ENCODE results near the gene C21orf58. TPM values are rescaled to one million over a fixed set of nuclear protein-coding genes. Genes with fewer than 3 reads are reported as not detected.
A peak's percentile ranks its signal among the peaks of the same experiment; 100 is the strongest.

C21orf58 gene
- total RNA-seq, 1 donor from 2014 or later = 0.53 TPM

DNA sequence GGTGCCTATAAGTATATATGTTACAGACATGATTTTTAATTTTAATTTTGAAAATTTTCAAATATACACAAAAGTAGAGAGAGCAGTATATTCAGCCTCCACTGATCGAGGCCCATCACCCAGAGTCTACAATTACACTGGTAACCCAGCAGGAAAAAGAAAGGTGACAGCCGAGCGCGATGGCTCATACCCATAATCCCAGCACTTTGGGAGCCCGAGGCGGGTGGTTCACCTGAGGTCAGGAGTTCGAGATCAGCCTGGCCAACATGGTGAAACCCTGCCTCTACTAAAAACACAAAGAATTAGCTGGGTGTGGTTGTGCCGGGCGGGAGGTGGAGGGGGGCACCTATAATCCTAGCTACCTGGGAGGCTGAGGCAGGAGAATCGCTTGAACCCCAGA lies 36.1 kb downstream of the C21orf58 start:
- Histone ChIP-seq H3K36me3 (ENCODE audit: control insufficient read depth, insufficient read depth, low read length) (peaks cover 7% of the 10 kb centered on the region), H3K4me3 (ENCODE audit: low read depth, low read length) (no peak overlapping the region), H3K27me3 (ENCODE audit: control insufficient read depth, insufficient read depth, low read length) (no peaks in the 10 kb centered on the region)
- no peak for FAIRE-seq
- TF ChIP-seq CTCF (IDR thresholded peaks at IDR 0.05; ENCODE audit: insufficient read depth, low read length, severe bottlenecking) = no peak
- DNase-seq (ENCODE audit: low read depth) = no peak

GRCh38 chr21:46286648-46287002 lies 37.0 kb downstream of the C21orf58 start:
- no peak for DNase-seq (ENCODE audit: low read depth)
- H3K36me3 ChIP-seq (ENCODE audit: control insufficient read depth, insufficient read depth, low read length) = peaks cover 4% of the 10 kb centered on the region
- peak overlapping the region; percentile 78 for H3K4me3 ChIP-seq (ENCODE audit: low read depth, low read length)
- H3K27me3 ChIP-seq (ENCODE audit: control insufficient read depth, insufficient read depth, low read length) = no peaks in the 10 kb centered on the region
- TF ChIP-seq CTCF (IDR thresholded peaks at IDR 0.05; ENCODE audit: insufficient read depth, low read length, severe bottlenecking) = no peak
- no peak for FAIRE-seq

GRCh38 chr21:46285761-46286647 lies 37.7 kb downstream of the C21orf58 start, which contains the start of gene YBEY:
Gene YBEY, plus strand, starts transcription at chr21:46286342. Its CDS starts 572 bp downstream, at chr21:46286914.
- peak; percentile 58 for TF ChIP-seq CTCF (IDR thresholded peaks at IDR 0.05; ENCODE audit: insufficient read depth, low read length, severe bottlenecking)
- Histone ChIP-seq H3K4me3 (ENCODE audit: low read depth, low read length) (peak within 1 kb of the TSS; percentile 78), H3K27me3 (ENCODE audit: control insufficient read depth, insufficient read depth, low read length) (no peaks in the 10 kb centered on the region), H3K36me3 (ENCODE audit: control insufficient read depth, insufficient read depth, low read length) (peaks cover 4% of the 10 kb centered on the region)
- DNase-seq (ENCODE audit: low read depth) = peak; percentile 70
- no peak for FAIRE-seq

DNA sequence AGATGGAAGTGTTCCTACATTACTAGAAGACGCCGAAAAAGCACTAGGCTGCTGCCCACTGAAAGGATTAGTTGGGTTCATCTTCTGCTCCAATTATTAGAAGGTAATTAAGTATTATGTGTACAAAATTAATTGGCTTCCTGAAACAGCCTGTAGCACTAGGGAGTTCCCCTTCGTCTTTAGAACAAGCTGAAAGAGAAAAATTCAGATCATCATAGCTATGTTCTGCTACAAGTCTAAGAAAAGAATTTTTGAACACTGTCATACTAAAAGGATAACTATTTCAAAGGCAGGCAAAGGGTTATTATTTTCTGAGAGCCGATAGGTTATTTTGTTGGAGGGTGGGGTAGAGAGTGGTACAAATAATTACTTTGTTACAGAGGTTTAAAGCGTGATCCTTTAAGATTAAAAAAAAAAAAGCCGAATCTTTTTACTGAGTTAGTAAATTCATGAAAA lies 38.4 kb downstream of the C21orf58 start, which contains the start of gene MCM3AP:
MCM3AP (minus strand) TSS at position 406 of the 456 bp plus-strand sequence; CDS start at position 81, 325 bp downstream.
- DNase-seq (ENCODE audit: low read depth) = no peak
- TF ChIP-seq CTCF (IDR thresholded peaks at IDR 0.05; ENCODE audit: insufficient read depth, low read length, severe bottlenecking) = no peak
- Histone ChIP-seq H3K4me3 (ENCODE audit: low read depth, low read length) (peak within 1 kb of the TSS; percentile 78), H3K27me3 (ENCODE audit: control insufficient read depth, insufficient read depth, low read length) (no peaks in the 10 kb centered on the region), H3K36me3 (ENCODE audit: control insufficient read depth, insufficient read depth, low read length) (peaks cover 7% of the 10 kb centered on the region)
- FAIRE-seq = no peak

- DNase-seq (ENCODE audit: low read depth) (no peak), FAIRE-seq (no peak)
- Histone ChIP-seq H3K36me3 (ENCODE audit: control insufficient read depth, insufficient read depth, low read length) (peaks cover 10% of the 10 kb centered on the region), H3K4me3 (ENCODE audit: low read depth, low read length) (no peak overlapping the region), H3K27me3 (ENCODE audit: control insufficient read depth, insufficient read depth, low read length) (no peaks in the 10 kb centered on the region)
- no peak for TF ChIP-seq CTCF (IDR thresholded peaks at IDR 0.05; ENCODE audit: insufficient read depth, low read length, severe bottlenecking)
Observed at GRCh38 chr21:46284733-46285132, 38.9 kb downstream of the C21orf58 start.
